GM21367 (cell line): ENCODE data around the gene SARM1.

ENCODE experiments used
- ATAC-seq: cut with Tn5 transposase; IDR thresholded peaks from one replicate; pipeline ENCODE4 v1.9.1; 2021; ENCODE audit not compliant: unreplicated experiment

Gene SARM1

DNA sequence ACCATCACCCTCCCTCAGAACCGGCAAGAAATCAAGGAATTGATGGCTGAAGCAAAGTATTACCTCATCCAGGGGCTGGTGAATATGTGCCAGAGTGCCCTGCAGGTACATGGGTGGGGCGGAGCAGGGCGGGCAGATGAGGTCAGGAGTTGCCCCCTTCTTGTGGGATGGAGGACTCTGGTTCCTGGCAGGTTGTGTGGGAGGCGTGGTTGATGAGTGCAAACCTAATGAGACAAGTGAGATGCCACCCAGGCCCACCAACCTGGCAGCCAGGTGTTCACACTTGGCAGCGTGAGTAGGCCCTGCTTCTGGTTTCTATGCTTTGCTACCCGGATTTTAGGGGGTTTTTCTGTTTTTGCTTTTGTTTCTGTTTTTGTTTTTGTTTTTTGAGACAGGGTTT lies 31.1 kb upstream of the SARM1 start:
- ATAC-seq: no peak

DNA sequence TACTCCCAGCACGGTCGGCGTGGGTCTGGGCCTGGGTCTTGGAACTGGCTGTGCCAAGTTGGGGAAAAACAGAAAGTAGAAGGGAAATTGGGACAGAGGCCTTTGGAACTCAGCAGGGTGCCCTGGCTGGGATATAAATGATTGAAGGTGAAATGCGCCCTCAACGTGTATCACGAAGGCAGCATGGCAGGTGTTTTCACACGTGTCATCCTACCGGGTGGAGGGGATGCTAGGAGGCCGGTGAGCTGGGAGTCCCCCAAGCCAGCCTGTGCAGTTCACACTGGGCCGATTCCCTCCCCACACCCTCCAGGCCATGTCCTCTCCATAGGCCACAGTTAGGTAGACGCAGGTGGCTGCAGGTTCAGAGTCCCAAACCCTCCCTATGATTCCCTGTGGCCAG lies 30.0 kb upstream of the SARM1 start:
- no peak for ATAC-seq

DNA sequence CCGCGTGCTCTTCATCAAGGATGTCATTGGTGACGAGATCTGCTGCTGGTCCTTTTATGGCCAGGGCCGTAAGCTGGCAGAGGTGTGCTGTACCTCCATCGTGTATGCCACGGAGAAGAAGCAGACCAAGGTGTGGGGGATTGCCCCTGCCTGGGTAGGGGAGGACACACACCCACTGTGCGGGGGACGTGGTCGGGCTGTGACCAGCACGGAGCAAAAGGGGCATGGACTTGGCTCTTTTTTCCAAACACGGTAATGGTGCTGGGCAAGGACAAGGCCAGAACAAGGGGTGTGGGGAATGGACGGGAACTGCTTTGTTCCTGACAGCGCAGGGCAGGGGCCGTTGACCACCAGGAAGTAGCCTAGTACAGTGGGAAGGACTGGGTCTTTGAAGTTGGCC lies 29.2 kb upstream of the SARM1 start:
- no peak for ATAC-seq

DNA sequence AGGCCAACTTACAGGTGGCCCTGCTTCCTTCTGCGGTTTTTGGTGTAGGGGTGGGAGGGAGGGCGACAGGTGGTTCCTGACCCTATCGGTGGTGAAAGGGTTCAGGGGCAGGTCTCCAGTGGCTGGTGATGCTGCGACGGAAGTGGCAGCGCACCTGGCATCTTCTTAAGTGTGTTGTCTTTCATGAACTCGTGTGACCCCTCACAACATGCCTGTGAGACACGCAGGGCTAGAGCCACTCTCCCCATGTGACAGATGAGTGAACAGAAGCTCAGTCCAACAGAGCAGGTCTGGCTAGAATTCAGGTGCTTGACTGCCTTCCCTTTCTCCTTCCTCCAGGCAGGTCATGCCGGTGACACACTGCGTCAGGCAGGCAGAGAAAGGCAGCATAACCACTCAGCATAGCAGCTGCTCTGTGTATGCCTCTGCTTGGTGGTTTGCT lies 28.0 kb upstream of the SARM1 start:
- ATAC-seq: no peak

DNA sequence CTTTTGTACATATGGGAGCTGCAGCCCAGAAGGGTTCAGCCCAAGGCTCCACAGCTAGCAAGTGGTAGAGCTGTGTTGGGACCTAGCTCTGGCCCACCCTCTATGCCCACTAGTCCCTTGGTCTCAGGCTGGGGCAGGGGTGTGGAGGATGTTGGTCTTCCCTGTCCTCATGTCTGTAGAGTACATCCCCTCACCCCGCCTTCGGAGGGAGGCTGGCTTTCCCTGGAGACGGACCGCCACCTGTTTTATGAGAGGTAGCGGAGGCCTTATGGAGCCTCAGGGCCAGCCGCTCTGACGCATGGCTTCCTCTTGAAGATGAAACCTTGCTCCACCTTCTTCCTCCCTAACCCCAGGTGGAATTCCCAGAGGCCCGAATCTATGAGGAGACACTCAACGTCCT lies 27.5 kb upstream of the SARM1 start:
- no peak for ATAC-seq

DNA sequence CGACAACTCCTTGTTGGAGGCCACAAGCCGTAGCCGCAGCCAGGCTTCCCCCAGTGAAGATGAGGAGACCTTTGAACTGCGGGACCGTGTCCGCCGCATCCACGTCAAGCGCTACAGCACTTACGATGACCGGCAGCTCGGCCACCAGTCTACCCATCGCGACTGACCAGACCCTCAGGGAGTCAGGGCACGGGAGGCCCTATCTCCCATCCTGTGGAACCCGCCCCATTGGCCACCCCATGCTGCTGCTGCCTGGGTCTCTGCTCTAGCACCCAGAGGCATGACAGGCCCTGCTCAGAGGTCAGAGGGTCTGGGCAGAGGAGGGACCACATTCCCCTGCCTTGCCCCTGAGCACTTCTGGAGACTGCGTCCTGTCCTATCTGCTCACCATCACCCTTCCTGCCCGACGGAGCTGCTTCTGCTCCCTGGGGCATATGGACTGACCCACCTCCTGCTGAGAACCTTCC lies 27.0 kb upstream of the SARM1 start:
- ATAC-seq: no peak

DNA sequence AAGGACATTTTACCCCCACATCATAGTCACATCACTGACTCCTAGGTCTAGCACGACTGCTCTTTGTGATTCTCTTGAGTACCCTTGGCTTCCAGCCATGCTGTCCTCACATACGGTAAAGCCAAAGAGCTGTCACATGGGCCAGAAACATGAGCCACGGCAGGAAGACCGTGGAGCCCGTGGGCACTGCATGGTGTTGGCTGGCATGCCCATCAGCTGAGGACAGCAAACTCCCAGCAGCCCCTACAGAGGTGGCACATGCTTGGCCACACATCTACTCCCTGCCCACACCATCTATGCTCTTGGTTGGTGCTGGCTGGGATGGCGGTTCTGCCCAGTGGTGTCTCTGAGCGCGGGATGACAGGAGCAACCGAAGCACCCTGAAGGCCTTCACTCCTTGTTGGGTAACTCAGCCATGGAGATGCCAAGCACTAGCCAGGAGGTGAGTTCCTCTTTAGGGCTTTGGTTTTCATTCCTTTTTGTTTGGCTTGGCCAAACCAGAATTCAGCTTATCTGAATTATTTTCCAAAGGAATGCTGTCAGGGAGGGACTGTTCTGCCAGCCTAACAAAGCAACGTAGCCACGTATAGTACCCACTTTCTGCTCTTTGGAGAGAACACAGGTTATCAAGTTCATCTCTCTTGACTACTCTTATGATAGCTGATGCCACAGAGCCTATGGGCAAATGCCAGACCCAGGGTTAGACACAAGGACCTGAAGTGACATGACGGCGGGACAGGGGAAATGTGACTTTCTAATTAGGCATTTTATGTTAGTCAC lies 25.9 kb upstream of the SARM1 start:
- ATAC-seq: no peak

DNA sequence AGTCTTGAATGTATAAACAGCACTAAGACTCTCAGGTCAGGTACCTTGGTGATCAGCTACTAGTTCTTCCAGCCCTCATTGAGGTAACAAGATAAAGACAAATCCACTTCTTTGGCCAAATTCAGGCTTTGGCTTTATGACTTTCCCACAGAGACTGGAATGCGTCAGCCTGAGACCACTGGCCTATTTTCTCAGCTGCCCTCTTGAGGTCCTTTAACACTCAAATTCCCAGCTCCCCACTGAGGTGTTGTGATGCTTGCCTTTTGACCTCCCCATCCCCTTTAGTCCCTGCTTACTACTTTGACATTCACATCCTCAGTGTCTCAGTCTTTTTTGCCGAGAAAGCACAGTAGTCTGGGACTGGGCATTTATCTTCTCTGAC lies 25.3 kb upstream of the SARM1 start:
- ATAC-seq: no peak

DNA sequence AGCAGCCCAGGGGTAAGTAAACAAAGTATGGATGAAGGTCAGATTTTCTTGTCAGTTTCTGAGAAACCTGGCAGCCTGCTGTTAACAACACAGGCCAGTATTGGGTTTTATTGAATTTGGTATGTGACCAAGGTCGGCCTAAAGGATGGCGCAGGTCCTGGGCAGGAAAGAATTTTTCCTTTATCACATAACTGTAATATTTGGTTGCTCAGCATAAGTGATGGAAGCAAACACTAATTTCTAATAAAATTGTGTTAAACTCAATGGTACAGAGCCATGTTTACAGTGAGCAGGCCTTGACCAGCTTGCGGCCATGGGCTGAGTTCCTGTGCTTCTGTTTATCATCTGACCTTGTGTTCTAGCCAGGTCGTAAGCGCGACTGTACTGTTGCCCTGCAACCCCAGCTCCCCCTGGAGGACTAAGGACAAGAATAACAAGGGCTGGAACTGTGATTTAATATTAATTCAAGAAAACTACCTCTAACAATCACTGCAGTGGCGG lies 24.7 kb upstream of the SARM1 start:
- no peak for ATAC-seq

DNA sequence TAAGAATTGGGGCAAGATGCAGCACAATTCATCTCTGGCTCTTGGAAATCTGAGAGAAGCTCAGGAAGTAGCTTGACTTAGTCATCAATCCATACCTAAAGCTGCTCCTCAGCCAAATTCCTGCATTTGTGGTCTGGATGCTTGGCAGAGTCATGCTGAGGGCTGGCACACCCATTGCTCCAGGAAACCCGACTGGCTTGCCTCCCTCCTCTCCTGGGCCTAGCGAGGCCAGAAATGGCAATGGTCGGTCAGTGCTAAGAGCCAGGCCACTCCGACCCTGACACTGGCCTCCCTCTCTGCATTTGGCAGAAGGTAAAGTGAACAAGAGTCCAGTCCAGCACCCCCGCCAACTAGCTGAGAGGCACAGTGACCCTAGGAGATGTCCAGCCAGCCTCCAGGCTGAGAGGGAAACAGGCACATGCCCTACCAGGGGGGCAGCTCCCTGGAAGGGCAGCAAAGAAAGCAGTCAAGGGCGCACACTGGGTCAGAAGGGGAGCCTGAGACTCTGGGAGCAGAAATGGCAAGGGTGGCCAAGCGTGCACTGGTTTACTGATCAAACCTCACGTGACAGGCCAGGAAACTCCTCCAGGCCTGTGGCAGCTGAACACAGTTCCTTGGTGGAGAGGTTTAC lies 24.1 kb upstream of the SARM1 start:
- ATAC-seq: no peak

DNA sequence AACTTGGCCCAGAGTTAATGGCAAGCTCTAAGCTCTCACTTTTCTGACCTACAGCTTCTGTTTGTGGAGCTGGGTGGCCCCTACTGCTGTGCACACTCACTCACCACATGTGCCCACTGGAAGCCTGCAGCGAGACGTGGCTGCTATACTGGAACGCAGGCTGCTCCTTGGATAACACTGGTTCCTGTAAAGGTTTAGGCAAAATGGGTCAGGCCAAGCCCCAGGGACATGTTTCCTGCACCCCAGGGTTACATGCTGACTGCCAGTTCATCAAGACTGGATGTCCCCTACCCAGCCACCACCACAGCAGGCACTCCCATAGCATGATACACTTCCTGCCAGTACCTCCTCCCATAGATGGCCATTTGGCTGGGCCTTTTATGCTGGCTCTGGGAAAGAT lies 22.5 kb upstream of the SARM1 start:
- ATAC-seq: no peak

DNA sequence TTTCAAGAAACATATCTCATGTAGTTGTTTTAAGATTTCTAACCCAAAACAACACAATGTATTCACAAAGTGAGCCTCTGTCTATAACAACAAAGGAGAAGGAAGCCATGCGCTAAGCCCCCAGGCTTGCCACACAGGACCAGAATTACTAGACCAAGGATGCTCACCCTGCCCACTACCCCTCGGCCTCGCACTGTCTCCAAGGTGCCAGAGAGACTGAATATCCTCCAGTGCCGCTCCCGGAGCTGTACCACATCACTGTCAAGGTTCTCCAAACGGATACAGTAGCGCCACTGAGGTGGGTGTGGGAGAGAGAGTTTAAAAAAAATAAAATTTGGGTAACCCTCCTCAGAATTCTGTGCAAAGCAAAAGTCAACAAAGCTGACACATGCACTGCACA lies 21.2 kb upstream of the SARM1 start:
- ATAC-seq: no peak

DNA sequence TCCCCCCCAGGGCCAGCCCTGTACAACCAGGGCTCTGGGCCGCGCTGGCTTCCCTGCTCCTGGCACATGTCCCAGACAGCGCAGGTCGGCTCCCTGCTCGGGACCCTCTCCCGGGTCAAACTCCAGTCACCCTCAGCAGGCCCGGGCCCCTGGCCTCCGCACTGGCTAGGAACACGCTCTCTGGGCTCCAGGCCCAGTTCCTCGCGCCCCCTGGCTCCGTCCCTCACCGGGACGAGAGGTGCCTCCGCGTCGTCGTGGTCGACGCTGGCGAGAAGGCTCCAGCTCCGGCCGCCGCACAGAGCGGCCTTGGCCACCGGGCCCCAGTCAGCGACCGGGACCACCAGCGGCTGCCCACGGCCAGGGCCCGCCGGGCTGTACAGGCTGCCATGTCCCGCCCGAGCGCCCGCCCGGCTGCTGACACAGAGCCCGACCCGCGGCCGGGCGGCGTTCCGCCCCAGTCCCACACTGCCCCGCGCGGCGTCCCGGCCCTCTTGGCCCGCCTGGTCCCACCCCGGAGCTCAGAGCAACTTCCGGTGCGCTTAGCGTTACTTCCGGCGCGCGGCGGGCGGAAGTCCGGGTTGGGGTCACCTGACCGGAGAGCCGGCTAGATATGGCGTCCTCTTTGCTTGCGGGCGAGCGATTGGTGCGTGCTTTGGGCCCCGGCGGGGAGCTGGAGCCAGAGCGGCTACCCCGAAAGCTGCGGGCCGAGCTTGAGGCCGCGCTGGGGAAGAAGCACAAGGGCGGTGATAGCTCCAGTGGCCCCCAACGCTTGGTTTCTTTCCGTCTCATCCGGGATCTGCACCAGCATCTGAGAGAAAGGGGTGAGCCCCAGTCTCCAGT lies 14.2 kb upstream of the SARM1 start, which contains the start of gene POLDIP2:
POLDIP2 (minus strand) TSS at position 467 of the 840 bp plus-strand sequence; CDS start at position 388, 79 bp downstream.
- peak; percentile 77 for ATAC-seq

DNA sequence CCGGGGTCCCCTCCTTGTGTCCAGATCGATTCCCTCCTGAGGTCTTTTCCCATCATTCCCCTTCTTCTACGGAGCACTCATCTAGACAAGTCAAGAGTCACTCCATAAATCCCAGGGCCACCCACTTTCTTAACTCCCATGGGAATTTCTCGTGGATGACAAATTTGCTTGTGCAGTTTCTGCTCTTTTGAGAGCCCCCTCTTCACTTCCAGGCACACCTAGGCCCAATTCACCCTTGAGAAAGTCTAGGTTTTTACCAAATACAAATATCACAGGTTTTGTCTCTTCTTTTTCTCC lies 13.6 kb upstream of the SARM1 start:
- no peak for ATAC-seq

DNA sequence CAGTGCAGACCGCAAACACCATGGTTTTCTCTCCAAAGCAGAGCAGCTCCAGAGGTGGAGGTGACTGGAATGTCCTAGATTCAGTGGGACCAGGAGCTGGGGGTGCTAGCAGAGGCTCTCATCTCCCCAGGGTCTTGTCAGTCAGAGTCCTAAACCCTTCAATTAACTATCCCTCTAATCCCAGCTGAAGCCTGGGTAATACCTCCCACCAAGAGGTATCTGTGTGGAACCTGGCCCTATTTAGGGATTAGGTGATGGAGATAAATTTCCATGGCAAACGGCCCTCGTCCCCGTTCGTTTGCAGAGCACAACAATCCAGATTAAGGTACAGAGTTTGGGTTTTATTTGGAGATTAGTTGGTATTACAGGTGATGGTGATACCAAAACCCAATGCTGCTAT lies 8.3 kb upstream of the SARM1 start:
- ATAC-seq: no peak

DNA sequence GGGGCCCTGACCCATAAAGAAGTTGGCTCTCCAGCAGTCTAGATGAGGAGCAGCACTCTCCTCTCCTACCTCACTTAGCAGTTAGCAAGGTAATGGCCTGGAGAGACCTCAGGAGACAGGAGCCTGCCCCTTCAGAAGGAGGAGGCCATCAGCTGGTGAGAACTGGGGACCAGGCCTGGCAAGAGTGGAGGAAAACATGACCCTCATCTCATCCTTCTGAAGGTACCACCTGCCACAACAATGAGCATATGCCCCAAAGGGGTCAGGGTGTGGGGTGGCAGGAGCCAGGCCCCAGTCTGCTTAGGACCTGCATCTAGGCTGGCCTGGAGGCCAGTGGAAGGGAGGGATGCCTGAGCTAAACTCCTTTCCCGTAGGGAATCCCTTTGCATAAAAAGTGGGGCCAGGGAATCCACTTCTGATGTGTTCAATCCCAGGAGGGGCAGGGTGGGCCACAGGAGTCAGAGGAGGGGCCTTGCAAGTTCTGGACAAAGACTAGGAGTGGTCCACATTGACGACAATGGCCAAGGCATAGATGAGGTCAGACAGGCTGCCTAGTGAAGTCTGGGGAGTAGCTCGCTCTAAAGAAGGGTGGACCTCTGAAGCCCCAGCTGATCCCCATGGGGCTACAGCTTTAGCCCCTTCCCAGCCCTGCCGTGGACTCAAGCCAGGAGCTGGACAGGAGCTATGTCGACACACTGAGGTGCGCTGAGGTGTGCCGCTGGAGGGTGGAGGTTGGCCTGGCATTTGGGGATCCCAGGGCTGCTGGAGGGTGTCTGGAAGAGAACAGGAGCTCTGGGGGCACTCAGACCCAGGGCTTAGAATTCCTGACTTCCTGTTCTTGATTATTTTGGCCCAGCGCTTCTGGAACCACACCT lies 7.5 kb upstream of the SARM1 start:
- ATAC-seq: no peak

DNA sequence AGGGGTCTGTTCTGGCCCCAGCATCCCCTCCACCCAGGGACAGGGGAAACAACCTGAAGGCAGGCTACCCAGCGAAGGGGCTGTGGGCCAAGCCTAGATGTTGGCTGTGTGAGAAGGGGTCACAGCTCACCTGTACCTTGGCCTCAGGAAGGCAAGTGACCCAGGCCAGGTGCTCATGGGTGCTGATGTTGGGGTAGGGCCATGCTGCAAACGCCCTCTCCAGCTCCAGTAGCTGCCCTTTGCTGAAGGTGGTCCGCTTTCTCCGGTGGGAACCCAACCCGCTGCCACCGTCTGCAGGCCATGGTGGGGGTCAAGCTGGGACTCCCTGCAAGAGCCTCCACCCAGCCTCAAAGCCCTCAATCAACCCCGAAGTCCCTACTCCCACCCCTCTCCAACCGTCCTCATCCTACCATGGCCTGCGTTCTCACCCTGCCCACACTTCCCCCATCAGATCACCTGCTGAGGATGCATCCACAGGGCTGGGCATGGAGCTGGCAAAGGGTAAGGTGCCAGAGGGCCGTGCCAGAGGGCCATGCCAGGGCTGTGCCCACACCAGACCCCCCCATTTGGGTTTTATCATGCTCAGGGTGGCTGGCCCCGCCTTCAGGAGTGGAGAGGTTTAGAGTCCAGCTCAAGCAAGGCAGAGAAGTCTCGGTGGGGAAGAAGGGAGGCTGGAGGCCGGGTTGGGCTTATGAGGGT lies 6.7 kb upstream of the SARM1 start, which contains the start of gene SEBOX:
SEBOX (minus strand) TSS at position 535 of the 699 bp plus-strand sequence; CDS start at position 487, 48 bp downstream.
- no peak for ATAC-seq

DNA sequence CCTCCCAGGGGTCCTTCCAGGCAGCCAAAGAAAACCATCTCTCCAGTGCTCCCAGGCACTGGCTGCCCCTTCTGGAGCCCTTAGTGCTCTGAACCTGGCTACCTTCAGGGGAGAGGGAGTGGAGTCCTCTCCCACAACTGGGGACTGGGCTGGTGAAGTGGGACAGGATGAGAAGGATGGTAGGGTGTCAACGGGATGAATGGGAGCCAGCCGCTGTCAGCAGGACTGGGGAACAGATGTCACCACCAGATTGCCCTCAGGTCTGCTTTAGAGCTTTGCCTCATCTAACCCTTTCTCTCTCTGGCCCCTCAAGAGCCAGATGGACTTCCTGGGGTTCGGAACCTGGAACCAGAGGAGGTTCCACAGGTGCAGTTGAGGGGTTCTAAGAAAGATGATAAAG lies 6.0 kb upstream of the SARM1 start:
- ATAC-seq: no peak

DNA sequence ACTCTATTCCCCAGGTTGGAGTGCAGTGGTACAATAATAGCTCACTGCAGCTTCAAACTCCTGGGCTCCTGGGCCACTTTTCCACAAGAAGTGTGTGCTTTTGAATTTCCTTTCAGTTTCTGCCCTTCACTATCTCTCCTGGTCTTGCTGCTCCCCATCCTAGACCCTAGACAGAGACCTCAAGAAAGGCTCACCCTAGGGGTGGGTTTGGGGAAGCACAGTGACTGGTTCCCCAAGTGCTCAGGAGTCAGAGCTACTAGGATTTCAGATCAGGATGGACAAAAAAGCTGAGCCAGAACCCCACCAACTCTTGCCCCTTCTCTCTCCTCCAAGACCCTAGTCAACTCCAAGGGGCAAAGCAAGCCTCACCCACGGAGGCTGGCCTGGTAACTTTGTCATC lies 4.9 kb upstream of the SARM1 start:
- ATAC-seq: no peak
